GM23248 (cell line): ENCODE data around the gene NSG2.

Source experiments
- EZH2 ChIP-seq: fragments of 200-600 bp; sonication (generic); IDR thresholded peaks from 2 replicates; pipeline ENCODE4 v1.6.1; 2018; ENCODE audit warnings: antibody characterized with exemption, mild to moderate bottlenecking; ENCODE audit not compliant: insufficient read depth, poor library complexity, severe bottlenecking
- EZH2phosphoT487 ChIP-seq: fragments of 200-600 bp; sonication (generic); IDR thresholded peaks from 2 replicates; pipeline ENCODE4 v1.6.1; 2018; ENCODE audit warnings: antibody characterized with exemption, moderate library complexity, mild to moderate bottlenecking, low read depth; ENCODE audit not compliant: insufficient read depth

DNA sequence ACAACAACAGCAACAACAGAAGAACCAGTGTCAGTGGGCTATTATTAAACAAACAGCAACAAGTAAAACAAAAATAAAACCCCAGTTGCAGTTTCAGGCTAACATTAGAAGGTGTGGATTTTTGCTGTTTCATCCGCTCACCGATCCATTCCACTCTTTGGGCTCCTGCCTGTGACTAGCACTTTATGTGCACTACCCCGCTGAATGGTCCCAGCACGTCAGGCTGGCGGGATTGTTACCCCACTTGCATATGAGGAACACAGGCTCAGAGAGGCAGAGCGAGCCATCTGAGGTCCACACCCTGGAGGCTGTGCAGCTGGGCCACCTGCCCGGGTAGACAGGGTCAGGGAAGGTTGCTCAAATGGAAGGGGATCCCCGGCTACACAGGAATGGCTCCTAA is 26.0 kb downstream of the NSG2 start:
- TF ChIP-seq EZH2 (no peak), EZH2phosphoT487 (no peak)
